NCI-H460 (cell line): ENCODE measurements around the gene GAN. TPM values are rescaled to one million over a fixed set of nuclear protein-coding genes. Genes with fewer than 3 reads are reported as not detected.
"Not testable (repeated sequence)": the region's sequence is repeated elsewhere in the genome, so short reads cannot be mapped to it uniquely, and the experiment has no call there.

Experiments used
- DNase-seq: peaks from one replicate; pipeline ENCODE4 v3.0.0-alpha.2; 2016; ENCODE audit warnings: low read depth; ENCODE audit errors: extremely low read depth
- total RNA-seq: library from RNA; depleted of rRNA; stranded (reverse); fragments of >200 nt; shearing (Covaris generic); gene quantifications from 2 replicates; pipeline ENCODE4 v1.2.3, GENCODE V29; 2014

GAN gene
- total RNA-seq, 1 experiment from 2014 or later, result 7.0 TPM

DNA sequence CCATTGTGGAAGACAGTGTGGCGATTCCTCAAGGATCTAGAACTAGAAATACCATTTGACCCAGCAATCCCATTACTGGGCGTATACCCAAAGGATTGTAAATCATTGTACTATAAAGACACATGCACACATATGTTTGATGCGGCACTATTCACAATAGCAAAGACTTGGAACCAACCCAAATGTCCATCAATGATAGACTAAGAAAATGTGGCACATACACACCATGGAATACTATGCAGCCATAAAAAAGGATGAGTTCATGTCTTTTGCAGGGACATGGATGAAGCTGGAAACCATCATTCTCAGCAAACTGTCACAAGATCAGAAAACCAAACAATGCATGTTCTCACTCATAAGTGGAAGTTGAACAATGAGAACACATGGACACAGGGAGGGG is 30.4 kb downstream of the GAN start:
- not testable (repeated sequence) for DNase-seq

DNA sequence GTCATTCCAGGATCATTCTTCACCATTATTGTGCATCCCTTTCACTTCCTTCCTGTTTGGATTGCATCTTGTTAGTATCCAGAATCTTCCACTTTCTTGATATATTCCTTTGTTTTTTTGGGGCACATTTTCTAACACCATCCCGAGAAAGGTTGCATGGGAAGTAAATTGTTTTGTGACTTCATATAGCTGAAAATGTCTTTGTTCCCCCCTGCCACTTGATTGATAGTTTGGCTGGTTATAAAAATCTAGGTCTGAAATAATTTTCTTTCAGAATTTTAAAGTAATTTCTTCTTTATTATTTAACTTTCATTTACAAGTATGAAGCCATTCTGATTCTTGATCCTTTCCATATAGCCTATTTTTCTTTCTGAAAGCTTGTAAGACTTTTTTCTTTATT is 32.7 kb downstream of the GAN start:
- no peak for DNase-seq

DNA sequence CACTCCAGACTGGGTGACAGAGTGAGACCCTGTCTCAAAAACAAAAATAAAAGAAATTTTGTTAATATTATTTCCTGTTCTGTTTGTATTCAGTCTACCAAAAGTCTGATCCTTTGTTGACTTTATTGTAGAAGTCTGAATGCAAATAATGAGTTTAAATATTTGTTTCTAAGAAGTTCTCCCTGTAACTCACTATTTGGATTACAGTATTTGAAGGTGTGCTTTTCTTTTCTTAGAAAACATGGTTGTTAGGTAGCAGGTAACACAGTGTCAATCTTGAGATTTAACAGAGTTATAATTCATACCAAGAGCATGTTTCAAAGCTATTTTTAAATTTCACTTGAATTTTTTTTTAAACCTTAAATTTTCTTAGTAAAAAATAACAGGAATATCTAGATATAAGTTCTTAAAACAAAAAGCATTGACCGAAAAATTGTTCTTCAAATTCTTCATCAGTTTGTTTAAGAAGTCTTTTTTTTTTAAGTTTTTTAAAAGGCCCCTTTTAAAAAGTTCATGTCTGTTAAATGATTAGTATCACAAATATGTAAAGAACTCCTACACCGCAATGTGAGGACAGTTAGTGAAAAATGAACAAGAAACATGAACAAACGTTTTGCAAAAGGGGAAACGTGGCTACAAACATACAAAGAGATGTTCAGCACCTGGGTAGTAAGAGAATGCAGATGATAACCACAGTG is 35.0 kb downstream of the GAN start:
- DNase-seq, result no peak

DNA sequence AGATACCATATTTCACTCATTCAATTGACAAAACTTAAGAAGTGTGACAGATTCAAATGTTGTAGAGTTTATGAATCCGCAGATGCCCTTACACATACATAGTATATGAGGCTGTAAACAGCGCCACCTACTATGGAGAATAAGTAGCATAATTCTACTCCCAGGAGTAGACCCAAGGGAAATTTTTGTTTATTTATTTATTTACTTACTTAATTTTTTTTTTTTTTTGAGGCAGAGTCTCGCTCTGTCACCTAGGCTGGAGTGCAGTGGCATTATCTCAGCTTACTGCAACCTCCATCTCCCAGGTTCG is 35.5 kb downstream of the GAN start:
- DNase-seq, result no peak

DNA sequence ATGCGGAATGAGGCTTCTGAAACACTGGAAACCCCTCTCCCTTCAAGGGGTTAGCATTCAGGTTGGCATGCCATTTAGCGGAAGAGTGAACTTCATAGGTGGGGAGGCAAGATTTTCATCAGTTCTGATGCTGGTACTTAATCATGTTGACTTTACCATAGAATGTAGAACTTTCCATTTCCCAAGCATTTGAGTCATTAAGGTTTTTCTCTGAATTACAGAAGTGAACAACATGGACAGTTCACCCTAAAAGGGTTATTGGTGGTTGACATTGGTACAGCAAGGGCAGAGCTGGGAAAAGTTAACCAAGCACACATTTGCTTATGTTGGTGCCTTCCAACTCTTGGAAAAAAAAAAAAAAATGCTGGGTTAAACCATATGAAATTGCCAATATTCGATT is 39.1 kb downstream of the GAN start:
- DNase-seq, result no peak

DNA sequence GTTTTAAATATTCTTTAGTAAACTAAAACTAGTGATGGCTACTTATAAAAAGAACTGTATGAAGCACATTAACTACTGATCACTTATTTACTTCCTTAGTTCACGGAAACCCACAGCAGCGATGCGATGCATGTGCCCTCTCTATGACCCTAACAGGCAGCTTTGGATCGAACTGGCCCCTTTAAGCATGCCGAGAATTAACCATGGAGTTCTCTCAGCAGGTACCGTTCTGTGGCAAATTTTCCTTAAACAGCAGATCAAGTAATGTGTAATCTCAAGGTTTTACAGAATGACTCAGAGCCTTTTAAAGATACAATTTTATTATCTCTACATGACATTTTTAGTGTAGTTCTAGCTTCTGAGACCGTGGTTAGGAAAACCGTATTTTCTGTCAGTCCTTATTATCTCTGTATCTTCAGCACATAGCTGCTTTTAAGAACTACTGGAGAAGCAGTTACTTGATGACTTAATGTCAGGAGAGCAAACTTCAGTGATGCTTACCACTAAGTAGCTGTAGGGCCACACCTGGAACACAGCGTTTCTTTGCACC is 43.0 kb downstream of the GAN start:
- no peak for DNase-seq

DNA sequence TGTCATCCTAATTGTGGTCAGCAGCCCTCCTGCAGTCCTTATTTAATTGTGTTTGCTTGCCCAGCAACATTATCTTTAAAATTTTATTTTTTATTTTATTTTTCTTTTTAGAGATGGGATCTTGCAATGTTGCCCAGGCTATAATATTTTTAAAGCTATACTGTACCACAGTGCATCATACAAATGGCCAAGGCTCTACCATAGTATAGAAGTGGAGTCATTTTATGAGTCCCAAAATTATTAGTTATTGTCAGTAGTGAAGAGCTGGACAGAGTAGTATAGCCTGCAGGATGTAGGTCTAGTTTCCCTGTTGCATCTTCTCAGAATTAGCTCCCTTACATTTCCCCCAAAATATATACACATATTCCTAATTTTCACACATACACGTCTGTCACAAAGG is 44.1 kb downstream of the GAN start:
- DNase-seq, result no peak

DNA sequence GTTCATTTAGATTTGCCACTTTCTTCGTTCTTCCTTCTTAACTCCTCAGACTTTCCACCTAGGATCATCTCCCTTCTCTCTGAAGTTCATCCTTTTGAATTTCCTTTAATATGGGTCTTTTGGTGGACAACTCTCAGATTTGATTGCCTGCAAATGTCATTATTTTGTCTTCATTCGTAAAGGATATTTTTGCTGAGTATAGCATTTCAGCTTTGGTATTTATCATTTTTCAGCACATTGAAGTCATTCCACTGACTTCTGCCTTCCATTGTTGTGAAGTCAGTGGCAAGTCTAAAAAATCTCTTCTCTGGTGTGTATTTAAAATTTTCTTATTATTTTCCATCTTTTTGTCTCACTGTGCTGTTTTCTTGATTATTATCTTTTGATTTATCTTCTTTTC is 45.4 kb downstream of the GAN start:
- DNase-seq, result no peak

DNA sequence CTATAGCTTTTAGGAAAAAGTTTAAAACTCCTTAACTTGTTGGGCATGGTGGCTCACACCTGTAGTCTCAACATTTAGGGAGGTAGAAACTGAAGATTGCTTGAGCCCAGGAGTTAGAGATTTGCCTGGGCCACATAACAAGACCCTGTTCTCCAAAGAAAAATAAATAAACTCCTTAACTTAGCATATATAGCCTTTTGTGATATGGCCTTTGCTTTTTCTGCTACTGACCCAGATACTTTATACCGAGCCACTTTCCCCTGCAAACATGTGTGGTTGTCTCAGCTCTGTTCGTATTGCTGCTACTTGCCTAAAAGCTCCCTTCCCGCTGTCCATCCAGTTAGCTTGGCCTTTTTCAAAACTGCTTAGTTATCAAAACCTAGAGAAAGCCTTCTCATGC is 51.0 kb downstream of the GAN start:
- no peak for DNase-seq

DNA sequence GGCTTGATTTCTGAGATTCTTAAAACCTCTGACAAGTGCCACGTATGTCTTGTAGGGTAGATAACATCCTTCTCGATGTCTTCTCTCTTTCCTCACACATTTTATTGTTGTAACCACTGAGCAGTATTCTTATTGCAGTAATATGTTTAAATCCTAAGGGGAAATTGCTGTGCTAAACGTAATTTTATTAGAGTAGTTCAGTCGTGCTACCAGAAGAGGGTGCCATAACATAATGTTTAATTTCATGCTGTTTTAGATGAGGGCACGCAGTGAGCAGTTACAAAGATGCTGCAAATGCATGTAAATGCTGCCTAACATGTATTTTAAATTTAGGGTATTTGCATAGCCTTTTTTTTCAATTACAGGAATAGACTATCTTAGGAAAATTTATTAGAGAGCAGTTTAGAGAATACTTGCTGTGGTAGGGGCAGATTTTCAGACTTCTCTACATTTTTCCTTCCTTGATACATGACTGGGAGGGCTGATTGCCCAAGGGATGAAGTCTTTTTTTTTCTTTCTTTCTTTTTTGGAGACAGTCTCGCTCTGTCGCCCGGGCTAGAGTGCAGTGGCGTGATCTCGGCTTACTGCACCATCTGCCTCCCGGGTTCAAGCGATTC is 51.7 kb downstream of the GAN start:
- peak; percentile 28 for DNase-seq

DNA sequence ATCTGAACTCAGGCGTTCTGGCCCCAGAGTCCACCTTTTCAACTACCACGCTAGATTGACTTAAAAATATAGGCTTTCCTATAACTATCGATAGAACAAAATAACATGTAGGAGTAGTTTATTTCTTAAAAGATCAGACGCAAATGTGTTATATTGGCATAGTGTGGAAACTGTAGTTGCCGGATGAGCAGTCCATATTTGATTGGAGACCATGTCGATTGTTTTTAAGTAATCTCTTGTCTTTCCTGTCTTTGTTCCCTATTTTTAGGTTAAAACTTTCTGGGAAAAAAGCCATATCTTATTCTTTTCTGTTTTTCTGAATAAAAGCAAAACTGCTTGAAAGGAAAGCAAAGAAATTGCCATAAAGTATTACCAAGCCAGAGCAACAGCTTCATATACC is 53.1 kb downstream of the GAN start:
- no peak for DNase-seq

DNA sequence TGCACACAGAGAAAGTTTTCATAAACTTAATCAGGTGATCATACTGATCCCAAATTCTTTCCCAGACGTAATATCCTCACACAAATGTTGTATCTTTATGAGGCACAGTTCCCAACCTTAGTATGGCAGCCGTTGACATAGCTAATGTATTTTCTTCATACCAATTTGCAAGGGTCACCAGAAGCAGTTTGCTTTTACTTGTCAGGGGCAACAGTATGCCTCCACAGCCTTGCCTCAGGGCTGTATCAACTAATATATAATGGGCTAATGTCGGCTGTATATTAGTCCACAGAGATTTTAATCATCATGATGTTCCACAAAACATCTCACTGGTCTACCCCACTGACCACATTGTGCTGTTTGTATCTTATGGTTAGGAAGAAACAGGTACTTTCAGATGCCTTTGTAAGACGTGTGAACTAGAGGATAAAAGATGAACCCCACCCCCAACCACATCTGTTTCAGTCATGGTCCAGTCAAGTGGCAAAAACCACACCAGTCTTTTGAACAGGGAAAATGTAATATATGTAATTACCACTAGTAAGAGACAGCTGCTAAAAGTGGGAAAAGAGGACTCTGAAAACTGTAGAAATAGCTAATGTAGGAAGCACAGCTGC is 55.2 kb downstream of the GAN start:
- DNase-seq, result no peak

DNA sequence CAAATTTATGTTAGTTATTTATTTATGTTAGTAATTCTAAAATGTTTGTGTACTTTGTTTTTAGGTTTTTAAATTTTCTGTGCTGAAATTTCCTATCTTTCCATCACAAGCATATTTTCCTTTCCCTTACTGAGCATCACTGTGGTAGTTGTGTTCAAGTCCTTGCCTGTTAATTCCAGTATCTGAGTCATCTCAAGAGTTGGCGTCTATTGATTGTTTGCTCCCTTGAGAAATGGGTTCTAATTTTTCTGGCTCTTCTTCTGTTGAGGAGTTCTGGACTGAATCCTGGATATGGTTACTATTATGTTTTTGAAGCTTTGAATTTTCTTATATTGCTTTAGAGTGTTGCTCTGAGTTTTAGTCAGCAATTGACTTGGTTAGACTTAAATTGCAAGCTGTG is 56.3 kb downstream of the GAN start:
- DNase-seq, result no peak

DNA sequence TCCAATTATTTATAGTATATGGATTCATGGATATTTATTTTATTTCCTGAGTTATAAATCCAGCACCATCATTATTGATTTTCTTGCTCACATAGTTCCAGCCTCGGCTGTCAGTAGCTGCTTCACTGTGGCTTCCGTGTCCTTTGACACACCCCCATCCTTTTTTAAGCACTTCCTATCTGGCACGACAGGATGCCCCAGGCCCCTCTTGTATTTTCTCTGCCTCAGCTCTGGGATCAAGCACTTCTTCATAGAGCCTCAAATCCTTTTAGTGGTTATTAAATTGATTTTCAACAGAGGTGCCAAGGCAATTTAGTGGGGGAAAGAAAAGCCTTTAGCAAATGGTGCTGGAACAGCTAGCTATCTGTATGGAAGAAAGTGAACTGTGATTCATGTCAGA is 59.8 kb downstream of the GAN start:
- DNase-seq, result no peak

DNA sequence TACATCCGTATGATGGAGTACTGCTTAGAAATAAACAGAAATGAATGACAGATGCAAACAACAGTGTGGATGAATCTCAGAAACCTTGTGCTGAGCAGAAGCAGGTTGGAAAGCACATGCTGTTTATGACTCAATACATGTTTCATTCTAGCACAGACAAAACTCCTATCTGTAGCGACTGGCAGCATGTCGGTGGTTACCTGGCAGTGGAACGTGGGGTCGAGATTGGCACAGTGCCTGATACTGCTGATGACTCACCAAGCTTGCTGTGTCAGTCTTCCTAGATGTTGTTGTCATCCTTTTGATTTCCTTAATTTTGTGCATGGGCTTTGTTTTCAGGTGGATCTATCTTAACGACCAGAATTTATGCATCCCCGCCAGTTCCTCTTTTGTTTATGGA is 62.1 kb downstream of the GAN start:
- DNase-seq, result no peak

DNA sequence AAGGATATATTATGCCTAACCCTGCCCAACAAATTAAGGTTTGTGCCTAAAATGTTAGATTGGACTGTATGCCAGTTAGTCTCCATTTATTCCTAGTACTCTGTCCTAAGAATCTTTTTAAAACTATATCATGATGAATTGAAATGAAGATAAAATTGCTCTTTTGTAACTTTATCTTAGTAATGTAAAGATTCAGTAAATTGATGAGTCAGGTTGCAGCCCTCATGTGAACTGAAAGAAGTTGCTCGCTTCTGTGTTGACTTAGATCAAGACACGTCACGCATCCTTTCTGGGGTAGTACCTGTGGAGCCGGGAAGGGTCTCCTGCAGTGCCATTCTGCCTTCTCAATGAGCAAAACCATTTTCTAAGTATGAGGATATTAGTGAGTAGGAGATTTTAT is 63.3 kb downstream of the GAN start:
- DNase-seq, result no peak

DNA sequence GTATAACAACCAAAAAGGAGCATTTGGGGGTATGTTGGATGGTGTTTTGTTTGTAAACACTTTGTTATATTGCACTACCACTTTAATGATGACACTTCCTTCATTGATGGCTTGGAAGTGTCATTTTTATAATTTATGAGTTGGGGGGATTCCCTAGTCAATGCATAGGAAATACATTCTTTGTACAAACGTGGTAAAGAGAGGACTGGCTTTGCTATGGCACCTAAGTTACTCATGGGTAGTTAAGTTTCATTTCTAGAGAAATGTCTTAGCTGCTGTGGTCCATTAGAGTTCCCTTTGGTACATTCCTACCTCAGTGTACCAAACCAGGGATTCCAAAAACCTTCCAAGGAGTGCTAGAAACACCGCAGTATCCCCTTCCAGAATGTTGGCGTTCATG is 66.2 kb downstream of the GAN start:
- DNase-seq, result no peak

DNA sequence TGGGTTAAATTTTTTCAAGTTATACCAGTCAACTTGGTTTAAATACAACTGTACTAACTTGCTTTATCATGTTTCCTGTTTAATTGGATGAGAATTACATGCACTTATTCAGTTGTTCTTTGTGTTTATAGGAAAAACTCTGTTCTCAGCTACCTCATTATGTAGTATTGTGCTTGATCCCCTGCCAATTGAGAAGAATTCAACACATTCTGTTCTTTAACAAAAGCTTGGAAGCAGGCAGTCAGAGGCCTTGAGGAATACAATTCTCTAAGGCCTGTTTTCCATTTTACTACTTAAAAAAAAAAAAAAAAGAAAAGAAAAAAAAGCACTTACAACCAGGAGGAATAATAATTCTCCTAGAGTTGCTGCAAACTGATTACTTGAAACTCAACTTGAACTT is 69.2 kb downstream of the GAN start:
- no peak for DNase-seq

DNA sequence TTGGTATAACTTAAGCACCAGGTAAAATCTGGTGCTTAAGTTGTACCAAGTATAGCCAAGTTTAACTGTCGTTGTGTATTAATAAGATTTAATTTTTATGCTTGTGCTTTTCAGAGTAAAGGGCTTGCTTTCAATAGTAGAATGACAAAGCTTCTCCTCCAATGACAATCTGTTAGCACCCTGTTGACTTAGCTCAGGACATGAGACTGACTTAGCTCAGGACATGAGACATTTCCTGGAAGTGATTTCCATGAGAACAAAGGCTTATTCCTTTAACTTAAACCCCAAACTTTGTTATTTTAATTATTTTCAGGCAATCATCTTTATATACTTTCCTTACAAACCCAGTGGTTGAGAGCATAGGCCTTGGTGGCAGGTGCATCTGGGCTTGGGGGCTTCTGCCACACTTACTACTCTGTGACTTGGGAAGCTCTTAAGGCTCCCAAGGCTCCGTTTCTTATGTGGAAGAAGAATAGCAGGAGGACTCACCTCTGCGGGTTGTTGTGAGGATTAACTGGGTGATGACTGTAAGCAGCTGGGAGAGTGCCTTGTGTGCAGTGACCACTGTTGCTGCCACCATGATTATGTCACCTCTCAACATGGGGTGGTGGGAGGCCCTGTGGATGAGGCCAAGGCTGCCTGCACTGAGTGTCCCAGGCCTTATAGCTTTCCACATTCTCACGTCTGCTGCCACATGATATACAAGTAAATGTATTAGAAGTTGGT is 70.4 kb downstream of the GAN start:
- no peak for DNase-seq

DNA sequence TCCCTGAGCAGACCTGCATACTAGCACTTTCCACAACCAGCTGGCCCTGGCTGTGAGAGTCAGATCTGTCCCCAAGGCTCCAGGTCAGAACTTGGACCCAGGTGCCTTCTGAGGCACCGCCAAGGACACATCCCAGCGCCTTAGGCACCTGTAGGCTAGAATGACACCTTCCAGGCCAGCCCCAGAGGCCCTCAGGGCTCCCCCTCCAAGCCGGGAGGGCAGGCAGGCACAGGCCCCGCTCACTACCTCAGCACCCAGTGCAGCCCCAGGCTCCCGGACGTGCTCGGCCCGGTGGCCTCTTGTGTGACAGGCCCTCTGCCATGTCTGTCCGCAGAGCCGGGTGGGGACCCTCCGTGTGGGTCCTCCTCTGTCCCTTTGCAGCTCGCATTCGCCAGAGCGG is 73.6 kb downstream of the GAN start:
- no peak for DNase-seq

DNA sequence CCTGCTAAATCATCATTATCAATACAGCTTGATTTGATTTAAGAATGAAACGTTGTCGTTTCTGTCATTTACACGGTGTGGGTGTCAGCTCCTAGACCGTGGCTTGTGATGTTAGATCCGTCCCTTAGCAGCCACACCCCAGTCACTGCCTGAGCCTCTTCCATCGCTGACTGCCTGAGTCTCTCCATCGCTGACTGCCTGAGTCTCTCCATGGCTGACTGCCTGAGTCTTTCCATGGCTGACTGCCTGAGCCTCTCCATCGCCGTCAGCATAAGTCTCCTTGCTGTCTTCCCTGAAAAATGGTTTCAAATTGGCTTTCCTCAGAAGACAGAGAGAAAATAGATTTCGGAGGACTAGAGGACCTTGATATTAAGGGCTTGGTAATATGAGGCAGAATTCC is 76.1 kb downstream of the GAN start:
- no peak for DNase-seq

DNA sequence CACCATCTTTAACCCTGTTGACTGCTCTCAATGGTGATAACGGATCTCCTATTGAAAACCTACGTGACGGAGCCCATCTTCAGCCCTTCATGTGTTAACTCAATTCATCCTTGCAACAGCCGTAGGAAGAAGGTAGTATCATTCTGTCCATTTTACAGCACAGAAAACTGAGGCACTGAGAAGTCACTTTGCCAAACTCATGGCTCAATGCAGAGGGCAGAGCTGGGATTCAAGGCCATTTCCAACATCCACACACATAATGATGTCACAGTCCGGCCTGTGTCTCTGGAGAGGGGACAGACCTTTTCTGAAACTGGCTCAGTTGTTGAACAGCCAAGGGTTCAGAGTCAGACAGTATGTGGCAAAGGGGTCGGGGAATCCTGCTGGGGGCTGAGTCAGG is 77.2 kb downstream of the GAN start:
- no peak for DNase-seq
